Caco-2 (cell line): Measurements from ENCODE around the gene SERPINA12. TPM values are rescaled to one million over a fixed set of nuclear protein-coding genes. Genes with fewer than 3 reads are reported as not detected.

ENCODE experiments used
- BruUV-seq: library from RNA; stranded (reverse); fragments of 400-500 nt; replicated peaks from 2 replicates; lab custom pipeline; 2021; lab: Mats Ljungman, UMichigan
- CTCF ChIA-PET: fragments of 300-600 bp; sonication (Branson Sonifier 250); formaldehyde crosslinking; loops from one replicate; lab custom pipeline; 2022; ENCODE audit warnings: antibody characterized with exemption; lab: Charles Lee
- POLR2A ChIA-PET: fragments of 300-600 bp; sonication (Branson Sonifier 250); formaldehyde crosslinking; loops from one replicate; lab custom pipeline; 2022; ENCODE audit warnings: antibody characterized with exemption; lab: Charles Lee
- DNase-seq, 2 experiments: peaks; one replicate each; pipeline versions ENCODE4 v3.0.0 to v3.0.0-alpha.2; 2020 to 2022
- H3K27me3 ChIP-seq: replicated peaks from 2 replicates; pipeline ENCODE4 v1.6.0; 2011; ENCODE audit warnings: low read length; ENCODE audit not compliant: control insufficient read depth, insufficient read depth
- H3K36me3 ChIP-seq: 2 replicates; pipeline ENCODE4 v1.5.1; 2011; ENCODE audit warnings: low read length; ENCODE audit not compliant: control insufficient read depth, insufficient read depth
- H3K4me1 ChIP-seq: fragments of 250-450 bp; sonication (Bioruptor Pico); 2 replicates; pipeline ENCODE4 v1.5.1; 2020; ENCODE audit warnings: mild to moderate bottlenecking
- H3K4me3 ChIP-seq: 2 replicates; pipeline ENCODE4 v1.5.1; 2011; ENCODE audit warnings: low read depth, mild to moderate bottlenecking, control low read depth, low read length
- H3K9me3 ChIP-seq: fragments of 250-450 bp; sonication (Bioruptor Pico); 2 replicates; pipeline ENCODE4 v1.5.1; 2020; ENCODE audit warnings: mild to moderate bottlenecking, moderate library complexity
- H3K27ac Mint-ChIP-seq: one replicate; pipeline ENCODE4 v1.8.0; 2022; ENCODE audit warnings: mixed read lengths; ENCODE audit not compliant: unreplicated experiment
- H3K27me3 Mint-ChIP-seq: one replicate; pipeline ENCODE4 v1.8.0; 2022; ENCODE audit warnings: mixed read lengths; ENCODE audit not compliant: insufficient read depth, unreplicated experiment
- H3K36me3 Mint-ChIP-seq: one replicate; pipeline ENCODE4 v1.8.0; 2022; ENCODE audit warnings: mild to moderate bottlenecking, mixed read lengths; ENCODE audit not compliant: insufficient read depth, unreplicated experiment
- H3K4me1 Mint-ChIP-seq: one replicate; pipeline ENCODE4 v1.8.0; 2022; ENCODE audit warnings: low read depth, mixed read lengths; ENCODE audit not compliant: unreplicated experiment
- H3K4me3 Mint-ChIP-seq: one replicate; pipeline ENCODE4 v1.8.0; 2022; ENCODE audit warnings: mild to moderate bottlenecking, moderate library complexity, mixed read lengths; ENCODE audit not compliant: unreplicated experiment
- H3K9me3 Mint-ChIP-seq: one replicate; pipeline ENCODE4 v1.8.0; 2022; ENCODE audit warnings: mixed read lengths; ENCODE audit not compliant: unreplicated experiment
- CTCF ChIP-seq, 2 experiments: fragments of 200-600 bp in 1 of 2; IDR thresholded peaks; 1 replicate in 1 of 2; 2 replicates in 1 of 2; pipeline versions ENCODE4 v1.5.1 to v1.8.0; 2011 to 2022; ENCODE audit warnings: antibody characterized with exemption in 1 of 2, control low read depth in 1 of 2, inconsistent platforms in 1 of 2, low read depth in 1 of 2, low read length in 1 of 2, mild to moderate bottlenecking in 1 of 2, moderate library complexity in 1 of 2; ENCODE audit not compliant: insufficient read depth in 1 of 2, severe bottlenecking in 1 of 2, unreplicated experiment in 1 of 2
- intact Hi-C: fragments of 100-400 bp; cut with micrococcal nuclease; formaldehyde crosslinking; loops from one replicate; pipeline ENCODE4 v1.10.0; 2022; ENCODE audit not compliant: unreplicated experiment
- total RNA-seq: library from RNA; stranded (reverse); gene quantifications from 2 replicates; pipeline ENCODE4 v1.2.3, GENCODE V29; 2022

SERPINA12 gene
- total RNA-seq, 1 experiment from 2014 or later = not detected

GRCh38 chr14:94548131-94548998 lies 39.1 kb upstream of the SERPINA12 start:
- Histone ChIP-seq H3K27me3 (no peaks in the 10 kb centered on the region), H3K36me3 (no peaks in the 10 kb centered on the region), H3K4me1 (no peaks in the 10 kb centered on the region), H3K4me3 (no peak overlapping the region), H3K9me3 (no peaks in the 10 kb centered on the region)
- H3K36me3 Mint-ChIP-seq = no peaks in the 10 kb centered on the region
- no peaks in the 10 kb centered on the region for H3K27me3 Mint-ChIP-seq
- no TSS peak for BruUV-seq
- POLR2A ChIA-PET = no interaction called here
- H3K4me1 Mint-ChIP-seq = no peaks in the 10 kb centered on the region
- no peak for TF ChIP-seq CTCF (IDR thresholded peaks at IDR 0.05; ENCODE audit: insufficient read depth in 1 of 2, low read depth in 1 of 2, low read length in 1 of 2, severe bottlenecking in 1 of 2, unreplicated experiment in 1 of 2)
- intact Hi-C loops = no loop called here
- H3K4me3 Mint-ChIP-seq = no peak overlapping the region
- no peak overlapping the region for H3K27ac Mint-ChIP-seq
- peaks cover 22% of the 10 kb centered on the region for H3K9me3 Mint-ChIP-seq
- no peak for DNase-seq
- CTCF ChIA-PET = interaction anchor here (0.6 to 2.8 kb wide), 9 partner anchors 10 to 228 kb away, joined by 3 to 13 read pairs (median 4); partner anchors contain the start of gene SERPINA1

- H3K9me3 Mint-ChIP-seq = peaks cover 15% of the 10 kb centered on the region
- Histone ChIP-seq H3K4me3 (no peak overlapping the region), H3K36me3 (no peaks in the 10 kb centered on the region), H3K4me1 (no peaks in the 10 kb centered on the region), H3K9me3 (no peaks in the 10 kb centered on the region), H3K27me3 (no peaks in the 10 kb centered on the region)
- no TSS peak for BruUV-seq
- CTCF ChIA-PET = no interaction called here
- no peaks in the 10 kb centered on the region for H3K27me3 Mint-ChIP-seq
- no peak for DNase-seq
- no peaks in the 10 kb centered on the region for H3K36me3 Mint-ChIP-seq
- H3K4me1 Mint-ChIP-seq = no peaks in the 10 kb centered on the region
- POLR2A ChIA-PET = no interaction called here
- intact Hi-C loops = no loop called here
- H3K4me3 Mint-ChIP-seq = no peak overlapping the region
- TF ChIP-seq CTCF (IDR thresholded peaks at IDR 0.05; ENCODE audit: insufficient read depth in 1 of 2, low read depth in 1 of 2, low read length in 1 of 2, severe bottlenecking in 1 of 2, unreplicated experiment in 1 of 2) = no peak
- H3K27ac Mint-ChIP-seq = no peak overlapping the region
Observed at GRCh38 chr14:94547726-94548125, 38.5 kb upstream of the SERPINA12 start.

- intact Hi-C loops = no loop called here
- Histone ChIP-seq H3K4me1 (no peaks in the 10 kb centered on the region), H3K9me3 (no peaks in the 10 kb centered on the region), H3K36me3 (no peaks in the 10 kb centered on the region), H3K27me3 (no peaks in the 10 kb centered on the region), H3K4me3 (no peak overlapping the region)
- Mint-ChIP-seq H3K27ac (no peak overlapping the region), H3K27me3 (no peaks in the 10 kb centered on the region), H3K9me3 (peaks cover 11% of the 10 kb centered on the region), H3K4me3 (no peak overlapping the region), H3K4me1 (no peaks in the 10 kb centered on the region), H3K36me3 (no peaks in the 10 kb centered on the region)
- no TSS peak for BruUV-seq
- no peak for TF ChIP-seq CTCF (IDR thresholded peaks at IDR 0.05; ENCODE audit: insufficient read depth in 1 of 2, low read depth in 1 of 2, low read length in 1 of 2, severe bottlenecking in 1 of 2, unreplicated experiment in 1 of 2)
- POLR2A ChIA-PET = no interaction called here
- DNase-seq = no peak
- CTCF ChIA-PET = no interaction called here
Observed at GRCh38 chr14:94547151-94547680, 37.9 kb upstream of the SERPINA12 start.
